Vagina (tissue), 2 donors: ENCODE results near the gene ETFBKMT. TPM values are rescaled to one million over a fixed set of nuclear protein-coding genes. Genes with fewer than 3 reads are reported as not detected.

Experiments
- DNase-seq, 2 donors: peaks; one replicate each; pipeline ENCODE4 v3.0.0-alpha.2; 2017; ENCODE audit errors: extremely low spot score in 2 of 2
- H3K27ac ChIP-seq: fragments of 200-600 bp; sonication (generic); one replicate; pipeline ENCODE4 v1.5.1; 2019
- H3K27me3 ChIP-seq: fragments of 200-600 bp; sonication (generic); one replicate; pipeline ENCODE4 v1.5.1; 2019
- H3K36me3 ChIP-seq, 2 donors: fragments of 200-600 bp; sonication (generic); one replicate each; pipeline ENCODE4 v1.5.1; 2017 to 2019
- H3K4me1 ChIP-seq: fragments of 200-600 bp; sonication (generic); one replicate; pipeline ENCODE4 v1.5.1; 2019
- H3K4me3 ChIP-seq, 2 donors: fragments of 200-600 bp; sonication (generic); 1 replicate in 1 of 2; 2 replicates in 1 of 2; pipeline ENCODE4 v1.5.1; 2016 to 2019
- H3K9me3 ChIP-seq: fragments of 200-600 bp; sonication (generic); one replicate; pipeline ENCODE4 v1.5.1; 2019
- POLR2A ChIP-seq, 2 donors: fragments of 450-650 bp; IDR thresholded peaks; one replicate each; pipeline ENCODE4 v1.6.1; 2017; ENCODE audit warnings: antibody characterized with exemption in 2 of 2, mild to moderate bottlenecking in 2 of 2, moderate library complexity in 2 of 2
- POLR2AphosphoS5 ChIP-seq, 2 donors: sonication (generic); formaldehyde crosslinking; IDR thresholded peaks; one replicate each; pipeline ENCODE4 v1.9.0; 2017; ENCODE audit warnings: antibody characterized with exemption in 2 of 2, mild to moderate bottlenecking in 2 of 2, low read depth in 1 of 2; ENCODE audit not compliant: insufficient read depth in 1 of 2
- intact Hi-C: fragments of 100-400 bp; cut with DNase I; formaldehyde crosslinking; loops from one replicate; pipeline ENCODE4 v1.15.1; 2023
- total RNA-seq: library from RNA; depleted of rRNA; stranded (reverse); fragments of >200 nt; gene quantifications from one replicate; pipeline ENCODE4 v1.2.3, GENCODE V29; 2016
- TF ChIP-seq, protein P1 (sequence below), 3 experiments: fragments of 450-650 bp in 2 of 3; fragments of 200-600 bp in 1 of 3; sonication (generic) in 1 of 3; IDR thresholded peaks; one replicate each; pipeline ENCODE4 v1.5.1; 2017 to 2019; ENCODE audit warnings: antibody characterized with exemption in 3 of 3, mild to moderate bottlenecking in 2 of 3, moderate library complexity in 2 of 3

ETFBKMT gene
- total RNA-seq, 1 donor from 2014 or later: 0.98 TPM

DNA sequence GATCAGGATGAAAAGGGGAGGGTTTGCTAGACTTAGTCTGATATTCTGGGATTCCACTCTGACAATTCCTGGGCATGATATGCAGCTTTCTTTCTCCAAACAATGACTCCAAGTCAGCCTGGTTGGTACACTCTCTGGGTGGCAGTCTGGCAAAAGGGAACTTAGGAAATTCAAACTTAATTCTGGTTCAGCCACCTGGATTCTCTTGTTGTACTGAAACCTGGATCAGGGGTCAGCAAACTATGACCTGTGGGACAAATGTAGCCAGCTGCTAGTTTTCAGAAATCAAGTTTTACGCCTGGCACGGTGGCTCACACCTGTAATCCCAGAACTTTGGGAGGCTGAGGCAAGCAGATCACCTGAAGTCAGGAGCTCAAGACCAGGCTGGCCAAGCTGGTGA lies 63.1 kb downstream of the ETFBKMT start:
- peaks cover 5% of the 10 kb centered on the region for H3K4me1 ChIP-seq
- TF ChIP-seq POLR2A (IDR thresholded peaks at IDR 0.05) (no peak), POLR2AphosphoS5 (IDR thresholded peaks at IDR 0.05; ENCODE audit: insufficient read depth in 1 of 2, low read depth in 1 of 2) (no peak)
- TF ChIP-seq, protein P1, sequence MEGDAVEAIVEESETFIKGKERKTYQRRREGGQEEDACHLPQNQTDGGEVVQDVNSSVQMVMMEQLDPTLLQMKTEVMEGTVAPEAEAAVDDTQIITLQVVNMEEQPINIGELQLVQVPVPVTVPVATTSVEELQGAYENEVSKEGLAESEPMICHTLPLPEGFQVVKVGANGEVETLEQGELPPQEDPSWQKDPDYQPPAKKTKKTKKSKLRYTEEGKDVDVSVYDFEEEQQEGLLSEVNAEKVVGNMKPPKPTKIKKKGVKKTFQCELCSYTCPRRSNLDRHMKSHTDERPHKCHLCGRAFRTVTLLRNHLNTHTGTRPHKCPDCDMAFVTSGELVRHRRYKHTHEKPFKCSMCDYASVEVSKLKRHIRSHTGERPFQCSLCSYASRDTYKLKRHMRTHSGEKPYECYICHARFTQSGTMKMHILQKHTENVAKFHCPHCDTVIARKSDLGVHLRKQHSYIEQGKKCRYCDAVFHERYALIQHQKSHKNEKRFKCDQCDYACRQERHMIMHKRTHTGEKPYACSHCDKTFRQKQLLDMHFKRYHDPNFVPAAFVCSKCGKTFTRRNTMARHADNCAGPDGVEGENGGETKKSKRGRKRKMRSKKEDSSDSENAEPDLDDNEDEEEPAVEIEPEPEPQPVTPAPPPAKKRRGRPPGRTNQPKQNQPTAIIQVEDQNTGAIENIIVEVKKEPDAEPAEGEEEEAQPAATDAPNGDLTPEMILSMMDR (IDR thresholded peaks at IDR 0.05): no peak
- H3K4me3 ChIP-seq: no peak overlapping the region
- intact Hi-C loops: loop anchor here (10.0 kb wide), 1 partner anchor 68 kb away; the partner anchor contains the start of gene ETFBKMT
- H3K36me3 ChIP-seq: peaks cover 0 to 9% of the 10 kb centered on the region in 2 donors
- H3K27me3 ChIP-seq: no peaks in the 10 kb centered on the region
- no peaks in the 10 kb centered on the region for H3K9me3 ChIP-seq
- H3K27ac ChIP-seq: no peak overlapping the region
- DNase-seq: no peak

Other genes with a start within 250 kb of the ETFBKMT start
- gene DENND5B, start 68.6 kb upstream of the ETFBKMT start, total RNA-seq: 25.3 TPM
- 5.9 TPM for gene AMN1, start 69.3 kb downstream of the ETFBKMT start, total RNA-seq